ENCODE data around the gene RPTOR.
"Not testable (repeated sequence)": the region's sequence is repeated elsewhere in the genome, so short reads cannot be mapped to it uniquely, and the experiment has no call there.

RPTOR gene, protein sequence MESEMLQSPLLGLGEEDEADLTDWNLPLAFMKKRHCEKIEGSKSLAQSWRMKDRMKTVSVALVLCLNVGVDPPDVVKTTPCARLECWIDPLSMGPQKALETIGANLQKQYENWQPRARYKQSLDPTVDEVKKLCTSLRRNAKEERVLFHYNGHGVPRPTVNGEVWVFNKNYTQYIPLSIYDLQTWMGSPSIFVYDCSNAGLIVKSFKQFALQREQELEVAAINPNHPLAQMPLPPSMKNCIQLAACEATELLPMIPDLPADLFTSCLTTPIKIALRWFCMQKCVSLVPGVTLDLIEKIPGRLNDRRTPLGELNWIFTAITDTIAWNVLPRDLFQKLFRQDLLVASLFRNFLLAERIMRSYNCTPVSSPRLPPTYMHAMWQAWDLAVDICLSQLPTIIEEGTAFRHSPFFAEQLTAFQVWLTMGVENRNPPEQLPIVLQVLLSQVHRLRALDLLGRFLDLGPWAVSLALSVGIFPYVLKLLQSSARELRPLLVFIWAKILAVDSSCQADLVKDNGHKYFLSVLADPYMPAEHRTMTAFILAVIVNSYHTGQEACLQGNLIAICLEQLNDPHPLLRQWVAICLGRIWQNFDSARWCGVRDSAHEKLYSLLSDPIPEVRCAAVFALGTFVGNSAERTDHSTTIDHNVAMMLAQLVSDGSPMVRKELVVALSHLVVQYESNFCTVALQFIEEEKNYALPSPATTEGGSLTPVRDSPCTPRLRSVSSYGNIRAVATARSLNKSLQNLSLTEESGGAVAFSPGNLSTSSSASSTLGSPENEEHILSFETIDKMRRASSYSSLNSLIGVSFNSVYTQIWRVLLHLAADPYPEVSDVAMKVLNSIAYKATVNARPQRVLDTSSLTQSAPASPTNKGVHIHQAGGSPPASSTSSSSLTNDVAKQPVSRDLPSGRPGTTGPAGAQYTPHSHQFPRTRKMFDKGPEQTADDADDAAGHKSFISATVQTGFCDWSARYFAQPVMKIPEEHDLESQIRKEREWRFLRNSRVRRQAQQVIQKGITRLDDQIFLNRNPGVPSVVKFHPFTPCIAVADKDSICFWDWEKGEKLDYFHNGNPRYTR (N-terminal part only)

DNA sequence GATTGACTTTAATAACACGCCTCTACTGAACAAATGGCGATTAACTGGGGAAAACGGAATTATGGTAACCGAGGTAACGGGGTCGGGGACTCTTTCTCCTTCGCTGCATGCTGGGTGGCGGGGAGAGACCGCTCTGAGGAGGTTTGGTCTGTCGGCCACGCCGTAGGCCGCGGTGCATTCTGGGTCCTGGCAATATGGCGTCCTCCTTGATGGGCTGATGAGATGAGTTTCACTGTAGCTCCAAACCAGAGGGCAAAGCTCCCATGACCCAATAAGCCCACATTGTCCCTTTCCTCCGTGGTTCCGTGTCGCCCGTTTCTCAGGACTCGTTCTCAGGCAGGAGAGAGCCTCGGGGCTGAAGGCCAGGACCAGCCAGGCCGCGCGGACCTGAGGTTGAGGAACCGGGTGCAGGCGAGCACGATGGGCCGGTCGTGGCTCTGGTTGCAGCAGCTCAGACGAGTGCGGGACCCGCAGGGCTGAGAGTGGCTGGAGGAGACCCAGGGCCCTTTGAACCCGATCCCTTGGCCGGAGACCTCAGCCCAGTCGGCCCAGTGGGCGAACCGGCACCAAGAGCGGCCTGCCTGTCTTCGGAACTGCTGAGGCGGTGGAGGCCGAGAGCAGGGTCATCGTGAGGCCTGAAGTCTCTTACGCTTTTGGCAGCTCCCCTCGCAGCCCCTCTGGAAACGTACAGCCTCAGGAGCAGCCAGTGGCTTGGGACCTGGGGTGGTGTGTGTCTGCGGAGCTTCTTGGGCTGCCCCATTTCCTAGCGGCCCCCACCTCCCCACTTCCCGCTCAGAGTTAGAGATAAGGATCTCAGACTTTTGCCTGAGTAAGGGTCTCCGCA, at the start of gene RPTOR:
RPTOR (plus strand) TSS at position 184 of the 844 bp plus-strand sequence. CDS start 792 bp downstream, outside the sequence.
- peak; percentile 87 for DNase-seq

DNA sequence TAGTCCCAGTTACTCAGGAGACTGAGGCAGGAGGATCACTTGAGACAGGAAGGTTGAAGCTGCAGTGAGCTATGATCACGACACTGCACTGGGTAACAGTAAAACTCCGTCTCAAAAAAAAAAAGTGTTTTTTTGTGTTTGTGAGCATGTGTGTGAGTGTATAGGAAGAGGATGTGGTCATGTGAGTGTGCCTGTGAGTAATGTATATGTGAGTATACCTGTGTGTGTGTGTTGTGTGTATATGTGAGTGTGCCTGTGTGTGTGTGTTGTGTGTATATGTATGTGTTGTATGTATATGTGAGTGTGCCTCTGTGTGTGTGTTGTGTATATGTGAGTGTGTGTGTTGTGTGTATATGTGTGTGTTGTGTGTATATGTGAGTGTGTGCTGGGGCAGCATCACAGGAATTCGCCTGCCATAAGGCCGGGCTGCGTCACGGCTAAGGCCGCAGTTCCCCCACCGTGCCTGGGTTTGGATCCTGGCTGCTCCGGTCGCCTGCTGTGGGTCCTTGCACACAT, 46.9 kb upstream of the RPTOR start:
- no peak for DNase-seq

DNA sequence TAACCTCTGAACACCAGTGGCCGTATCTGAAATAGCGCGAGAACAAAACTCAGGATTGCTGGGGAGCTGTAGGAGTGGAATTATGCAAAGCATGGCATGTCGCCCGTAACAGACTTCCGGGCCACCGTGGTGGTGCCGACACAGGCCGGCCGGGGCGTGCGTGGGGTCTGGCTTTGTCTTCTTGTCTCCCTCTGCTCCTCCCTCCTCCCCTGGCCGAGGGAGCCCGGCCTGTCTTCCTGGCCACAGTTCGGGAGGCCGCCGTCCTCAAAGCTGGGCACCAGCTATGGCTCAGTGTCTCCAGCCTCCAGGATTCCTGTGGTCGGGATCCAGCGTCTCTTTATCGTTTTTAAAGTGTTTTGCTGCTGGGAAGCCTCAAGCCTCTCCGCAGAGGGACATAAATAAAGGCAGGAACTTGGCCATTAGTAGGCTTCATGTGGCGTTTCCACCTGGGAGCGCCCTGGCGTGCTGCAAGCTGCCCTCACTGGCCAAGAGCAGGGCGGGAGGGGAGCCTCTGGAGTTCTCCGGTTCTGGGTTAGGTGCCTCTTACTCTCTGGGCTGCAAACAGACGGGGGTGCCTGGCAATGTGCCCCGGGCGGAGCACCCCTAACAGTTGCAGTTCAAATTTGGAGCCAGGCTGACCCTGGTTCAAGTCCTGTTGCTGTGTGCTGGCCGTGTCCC, 46.3 kb upstream of the RPTOR start:
- no peak for DNase-seq

DNA sequence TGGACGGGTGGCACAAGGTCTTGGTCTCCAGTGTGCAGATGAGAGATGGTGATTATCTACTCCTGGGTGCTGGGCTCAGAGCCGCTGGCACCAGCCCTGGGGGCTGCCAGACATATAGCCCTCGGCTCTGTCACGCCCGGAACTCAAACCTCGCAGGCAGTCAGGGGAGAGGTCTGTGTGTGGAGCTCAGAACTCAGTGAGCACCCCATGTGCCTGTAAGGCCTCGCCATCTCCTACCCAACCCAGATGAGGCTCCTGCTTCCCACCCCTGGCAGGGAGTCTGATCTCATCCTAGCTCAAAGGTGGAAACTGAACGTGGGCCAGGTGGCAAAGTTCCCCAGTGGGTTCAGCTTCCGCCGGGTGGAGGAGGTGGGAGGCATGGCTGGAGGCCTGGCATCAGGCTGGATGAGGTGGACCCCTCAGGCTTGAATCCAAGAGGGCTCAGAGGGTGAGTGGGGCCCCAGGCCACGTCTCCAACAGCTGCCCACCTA, 45.7 kb upstream of the RPTOR start:
- DNase-seq, result no peak

DNA sequence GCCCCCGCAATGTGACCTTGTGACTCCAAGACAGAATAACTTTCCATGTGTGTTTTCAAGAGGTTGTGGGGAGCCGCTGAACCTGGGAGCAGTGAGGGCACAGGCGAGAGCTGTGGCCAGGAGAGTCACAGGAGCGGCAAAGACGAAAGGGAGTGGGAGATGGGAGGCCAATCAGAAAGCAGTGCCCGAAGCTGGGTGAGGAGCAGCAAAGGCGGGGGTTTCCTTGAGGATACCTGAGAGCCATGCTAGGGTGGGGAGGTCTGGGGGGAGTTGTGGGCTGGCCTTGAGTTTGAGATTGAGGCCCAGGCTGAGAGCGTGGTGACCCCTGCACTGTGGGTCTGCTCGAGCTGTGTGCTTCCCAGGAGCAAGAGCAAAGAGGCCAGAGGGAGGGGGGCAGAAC, 45.1 kb upstream of the RPTOR start:
- no peak for DNase-seq

DNA sequence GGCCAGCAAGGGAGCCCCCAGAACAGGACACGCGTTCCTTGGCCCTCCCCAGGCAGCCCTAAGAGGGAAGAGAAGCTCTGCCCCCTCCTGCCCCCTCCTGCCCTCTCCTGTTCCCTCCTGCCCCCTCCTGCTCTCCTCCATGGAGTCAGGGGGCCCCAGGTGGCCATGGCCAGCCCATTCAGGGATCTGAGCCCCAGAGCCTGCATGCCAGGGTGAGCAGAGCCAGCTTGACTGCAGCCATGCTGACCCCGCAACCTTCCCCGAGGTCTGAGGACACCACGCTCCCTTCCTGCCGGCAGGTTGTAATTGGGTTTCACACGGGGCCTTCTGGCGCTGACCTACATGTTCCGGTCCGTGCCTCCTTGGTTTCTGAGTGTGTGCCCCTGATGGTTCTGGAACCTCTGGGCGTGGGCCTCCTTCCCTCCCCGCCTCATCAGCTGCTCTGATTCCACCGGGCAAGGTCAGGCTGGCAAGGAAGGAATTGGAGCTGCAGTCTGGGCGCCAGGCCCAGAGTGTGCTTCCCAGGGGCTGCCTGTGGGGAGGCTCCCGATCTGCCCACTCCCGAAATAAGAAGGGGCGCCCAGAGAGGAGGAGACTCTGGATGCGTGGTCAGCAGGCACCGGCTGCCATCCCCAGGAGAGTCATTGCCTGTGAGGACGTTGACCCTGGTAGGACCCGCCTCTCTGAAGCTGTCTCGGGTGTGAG, 44.5 kb upstream of the RPTOR start:
- DNase-seq, result no peak

DNA sequence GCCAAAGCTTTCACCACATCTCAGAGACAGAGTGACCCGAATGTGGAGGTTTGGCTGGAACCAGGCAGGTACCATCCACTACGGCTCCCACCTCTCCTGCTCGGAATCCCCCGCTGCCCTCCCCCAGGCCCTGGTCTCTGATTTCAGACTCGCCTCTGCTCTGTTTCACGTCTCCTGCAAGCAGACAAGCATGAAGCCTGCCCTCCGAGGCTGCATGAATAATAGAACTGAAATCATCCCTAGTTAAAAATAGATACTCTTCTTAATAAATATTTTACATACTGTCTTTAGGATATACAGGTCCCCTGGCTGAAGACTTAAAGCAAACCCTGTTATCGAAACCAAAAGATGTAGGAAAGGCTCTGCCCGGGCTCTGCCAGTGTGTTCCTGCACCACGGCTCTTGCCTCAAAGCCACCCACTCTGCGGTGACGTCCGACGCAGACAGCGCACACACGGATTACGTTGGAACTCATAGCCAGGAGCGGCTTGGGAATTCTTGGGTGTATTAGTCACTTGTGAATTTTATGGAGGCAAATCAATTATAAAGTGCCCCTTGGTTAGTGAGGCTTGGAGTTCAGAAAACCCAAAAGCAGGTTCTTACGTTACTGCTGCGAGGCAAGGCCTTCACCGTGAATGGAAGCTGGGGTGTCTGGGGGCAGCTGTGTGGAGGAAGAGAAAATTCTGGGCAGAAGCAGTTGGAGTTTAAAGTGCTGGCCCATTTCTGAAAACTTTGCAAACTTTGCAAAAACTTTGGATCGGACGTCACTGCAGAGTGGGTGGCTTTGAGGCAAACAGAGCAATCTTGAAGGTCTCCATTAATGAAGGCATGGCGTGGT, 42.7 kb upstream of the RPTOR start:
- DNase-seq, result no peak

DNA sequence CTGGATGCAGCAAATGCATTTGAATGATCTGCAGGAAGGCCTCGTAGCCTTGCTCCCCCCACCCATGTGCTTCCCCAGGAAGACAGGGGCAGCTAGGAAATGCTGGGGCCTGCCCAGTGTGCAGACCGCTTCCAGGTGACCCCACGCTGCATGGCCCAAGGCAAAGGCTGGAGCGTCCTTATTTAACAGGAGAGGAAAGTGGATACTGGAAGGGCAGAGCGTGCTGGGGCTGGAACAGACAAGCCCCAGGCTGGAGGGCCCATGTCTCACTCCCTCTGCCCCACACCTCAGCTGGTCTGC, 42.1 kb upstream of the RPTOR start:
- DNase-seq, result no peak

DNA sequence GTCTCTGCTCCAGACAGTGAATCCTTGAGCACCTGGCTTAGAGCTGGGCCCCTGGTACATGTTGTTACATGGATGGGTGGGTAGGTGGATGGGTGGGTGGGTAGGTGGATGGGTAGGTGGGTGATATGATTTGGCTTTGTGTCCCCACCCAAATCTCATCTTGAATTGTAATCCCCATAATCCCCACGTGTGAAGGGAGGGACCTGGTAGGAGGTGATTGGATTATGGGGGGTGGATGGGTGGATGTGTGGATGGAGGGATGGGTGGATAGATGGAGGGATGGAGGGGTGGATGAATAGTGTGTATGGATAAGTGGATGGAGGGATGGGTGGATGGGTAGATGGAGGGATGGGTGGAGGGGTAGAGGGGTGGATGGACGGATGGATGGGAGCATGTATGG, 41.6 kb upstream of the RPTOR start:
- no peak for DNase-seq

DNA sequence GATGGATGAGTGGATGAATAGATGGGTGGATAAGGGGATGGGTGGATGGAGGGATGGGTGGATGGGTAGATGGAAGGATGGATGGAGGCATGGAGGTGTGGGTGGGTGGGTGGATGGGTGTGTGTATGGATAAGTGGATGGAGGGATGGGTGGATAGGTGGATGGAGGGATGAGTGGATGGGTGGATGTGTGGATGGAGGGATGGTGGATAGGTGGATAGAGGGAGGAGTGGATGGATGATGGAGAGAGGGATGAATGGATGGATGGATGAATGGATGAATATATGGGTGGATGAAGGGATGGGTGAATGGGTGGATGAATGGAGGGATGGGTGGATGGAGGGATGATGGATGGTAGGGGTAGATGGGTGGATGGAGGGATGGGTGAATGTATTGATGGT, 40.7 kb upstream of the RPTOR start:
- no peak for DNase-seq

DNA sequence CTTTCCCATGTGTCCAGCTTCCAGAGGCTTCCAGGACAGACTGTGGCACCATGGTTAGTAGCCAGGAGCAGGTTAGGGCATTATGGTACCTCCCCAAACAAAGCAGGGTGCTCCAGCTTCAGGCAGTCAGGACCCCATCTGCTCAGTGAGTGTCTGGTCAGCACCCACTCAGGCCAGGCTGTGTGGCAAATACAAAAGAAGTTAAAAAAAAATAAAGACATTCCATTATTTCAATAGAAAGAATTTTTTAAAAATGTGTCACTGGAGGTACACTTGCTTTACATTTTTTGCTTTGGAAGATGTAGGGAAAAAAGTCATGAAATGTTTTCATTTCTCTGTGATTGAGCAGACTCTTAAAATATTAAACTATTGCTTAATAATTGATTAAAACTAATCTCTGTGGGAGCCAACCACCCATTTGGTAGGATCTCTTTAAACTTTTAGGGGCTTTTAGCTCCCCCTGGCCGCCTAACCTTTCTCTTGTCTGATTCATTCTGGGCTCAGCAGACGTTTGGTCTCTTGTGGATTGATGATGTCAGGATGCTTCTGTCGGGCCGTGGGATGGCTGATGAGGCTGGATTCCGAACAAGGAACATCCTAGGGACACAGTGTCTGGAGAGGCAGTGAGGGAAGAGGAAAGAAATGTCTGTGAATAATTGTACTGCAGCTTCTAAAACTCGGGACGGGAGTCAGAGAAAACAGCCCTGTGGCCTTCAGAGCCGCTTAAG, 39.8 kb upstream of the RPTOR start:
- DNase-seq, result no peak

DNA sequence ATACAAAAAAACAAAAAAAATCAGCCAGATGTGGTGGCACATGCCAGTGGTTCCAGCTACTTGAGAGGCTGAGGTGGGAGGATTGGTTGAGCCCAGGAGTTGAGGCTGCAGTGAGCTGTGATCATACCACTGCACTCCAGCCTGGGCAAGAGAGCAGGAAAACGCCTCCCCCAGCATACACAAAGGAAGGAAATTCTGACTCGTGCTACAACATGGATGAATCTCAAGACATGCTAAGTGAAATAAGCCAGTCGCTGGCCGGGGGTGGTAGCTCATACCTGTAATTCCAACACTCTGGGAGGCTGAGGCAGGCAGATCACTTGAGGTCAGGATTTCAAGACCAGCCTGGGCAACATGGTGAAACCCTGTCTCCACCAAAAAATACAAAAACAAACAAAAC, 37.5 kb upstream of the RPTOR start:
- DNase-seq, result not testable (repeated sequence)

DNA sequence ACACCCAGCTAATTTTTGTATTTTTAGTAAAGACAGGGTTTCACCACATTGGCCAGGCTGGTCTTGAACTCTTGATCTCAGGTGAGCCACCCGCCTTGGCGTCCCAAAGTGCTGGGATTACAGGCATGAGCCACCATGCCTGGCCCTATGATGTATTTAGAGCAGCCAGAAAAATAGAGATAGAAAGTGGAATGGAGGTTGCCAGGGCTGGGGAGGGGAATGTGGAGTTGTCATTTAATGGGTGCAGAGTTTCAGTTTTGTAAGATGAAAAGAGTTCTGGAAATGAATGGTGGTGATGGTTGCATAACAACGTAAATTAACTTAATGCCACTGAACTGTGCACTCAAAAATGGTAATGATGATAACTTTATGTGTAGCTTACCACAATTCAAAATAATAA, 36.7 kb upstream of the RPTOR start:
- no peak for DNase-seq

DNA sequence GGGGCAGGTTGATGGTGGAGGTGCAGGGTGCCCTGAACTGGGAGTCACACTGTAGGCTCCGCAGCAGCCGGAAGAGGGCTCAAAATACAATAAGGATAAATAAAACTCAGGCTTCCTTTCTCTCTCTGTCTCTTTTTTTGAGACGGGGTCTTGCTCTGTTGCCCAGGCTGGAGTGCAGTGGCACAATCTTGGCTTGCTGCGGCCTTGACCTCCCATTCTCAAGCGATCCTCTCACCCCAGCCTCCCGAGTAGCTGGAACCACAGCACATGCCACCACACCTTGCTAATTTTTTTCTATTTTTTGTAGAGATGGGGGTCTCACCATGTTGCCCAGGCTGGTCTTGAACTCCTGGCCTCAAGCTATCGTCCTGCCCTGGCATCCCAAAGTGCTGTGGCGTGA, 35.3 kb upstream of the RPTOR start:
- DNase-seq, result no peak

DNA sequence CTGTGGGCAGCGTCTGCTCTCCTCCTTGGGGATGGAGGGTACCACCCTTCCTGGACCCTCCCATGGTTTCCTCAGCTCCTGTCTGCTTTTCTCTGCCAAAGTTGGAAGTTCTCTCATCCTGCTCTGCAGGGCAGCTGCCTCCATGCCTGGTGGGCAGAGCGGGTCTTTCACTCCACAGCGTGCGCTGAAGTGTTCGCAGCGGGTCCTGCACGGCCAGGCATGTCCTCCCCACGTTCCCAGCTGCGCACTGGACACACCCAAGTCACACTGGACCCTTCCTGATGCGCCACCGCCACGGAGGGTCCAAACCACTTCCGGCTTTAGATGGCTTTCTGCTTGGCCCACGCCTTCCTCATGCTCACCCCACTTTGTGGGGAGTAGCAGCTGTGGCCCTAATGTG, 34.5 kb upstream of the RPTOR start:
- no peak for DNase-seq

DNA sequence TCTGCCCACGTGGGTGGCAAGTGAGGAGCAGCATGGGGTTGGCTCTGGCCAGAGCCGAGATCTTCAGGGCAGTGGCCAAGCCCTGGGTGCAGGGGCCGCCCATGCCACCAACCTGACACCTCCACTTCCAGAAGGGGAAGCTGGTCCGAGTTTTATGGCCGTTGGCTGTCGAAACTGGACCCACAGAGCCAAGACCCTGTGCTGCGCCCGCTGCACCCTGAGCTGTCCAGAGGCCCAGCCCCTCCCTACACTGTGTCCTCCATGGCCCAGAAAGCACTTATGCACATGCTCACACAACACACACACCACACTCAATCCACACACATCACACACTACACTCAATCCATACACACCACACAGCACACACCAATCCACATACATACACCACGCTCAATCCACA, 33.9 kb upstream of the RPTOR start:
- no peak for DNase-seq

DNA sequence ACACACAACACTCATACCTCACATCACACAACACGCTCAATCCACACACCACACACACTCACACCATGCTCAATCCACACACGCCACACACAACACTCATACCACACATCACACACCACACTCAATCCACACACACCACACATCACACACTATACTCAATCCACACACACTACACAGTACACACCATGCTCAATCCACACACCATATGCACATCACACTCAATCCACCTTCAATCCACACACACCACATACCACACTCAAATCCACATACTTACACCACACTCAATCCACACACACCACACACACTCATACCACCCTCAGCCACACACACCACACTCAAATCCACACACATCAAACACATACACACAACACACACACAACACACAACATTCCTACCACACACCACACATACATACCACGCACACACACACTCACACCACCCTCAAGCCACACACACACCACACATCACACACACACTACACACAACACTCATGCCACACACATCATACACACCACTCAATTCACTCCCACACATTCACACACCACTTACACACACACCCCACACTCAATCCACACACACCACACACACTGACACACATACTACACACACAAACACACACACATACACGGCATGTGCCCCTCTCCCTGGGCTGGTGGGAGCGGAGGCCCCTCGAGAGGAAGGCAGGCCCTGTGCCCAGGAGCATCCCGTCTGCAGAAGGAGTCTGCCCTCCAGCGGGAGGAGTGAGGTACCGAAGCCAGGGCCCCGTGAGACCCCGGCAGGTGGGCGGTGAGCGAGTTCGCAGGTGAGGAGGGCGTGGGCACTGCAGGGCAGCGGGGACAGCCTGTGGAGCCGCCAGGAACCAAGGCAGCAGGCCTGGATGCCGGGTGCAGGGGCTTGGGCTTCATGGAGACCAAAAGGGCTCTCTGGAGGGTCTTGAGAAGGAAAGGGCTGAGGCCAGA, 33.1 kb upstream of the RPTOR start:
- DNase-seq, result no peak

DNA sequence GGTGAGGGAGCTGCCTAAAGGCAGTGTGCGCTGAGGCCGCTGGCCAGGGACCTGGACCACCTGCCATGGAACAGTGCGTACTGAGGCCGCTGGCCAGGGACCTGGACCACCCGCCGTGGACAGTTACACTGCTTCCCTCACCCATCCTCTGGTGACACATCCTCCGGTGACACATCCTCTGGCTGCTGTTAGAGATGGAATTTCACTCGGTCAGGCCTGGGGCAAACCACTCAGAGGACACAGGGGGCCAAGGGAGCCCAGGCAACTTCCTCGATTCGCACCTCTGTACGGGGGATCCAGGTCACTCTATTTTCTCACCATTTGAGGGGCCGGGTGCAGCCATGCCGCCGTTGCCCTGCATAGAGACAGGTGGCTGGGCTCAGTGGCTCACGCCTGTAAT, 32.4 kb upstream of the RPTOR start:
- no peak for DNase-seq
